ENCODE measurements around the gene RAB7B. TPM values are rescaled to one million over a fixed set of nuclear protein-coding genes. Genes with fewer than 3 reads are reported as not detected.

Gene RAB7B
- total RNA-seq, 3 donors from 2014 or later (not counting 1 experiment from before 2014, with no cell fraction given): 0.19 TPM; not detected in 2

GRCh38 chr1:205927247-205927646, 75.9 kb downstream of the RAB7B start:
- Mint-ChIP-seq H3K4me1 (no peaks in the 10 kb centered on the region), H3K9me3 (no peaks in the 10 kb centered on the region), H3K4me3 (no peak overlapping the region), H3K36me3 (no peaks in the 10 kb centered on the region), H3K27ac (no peak overlapping the region), H3K27me3 (ENCODE audit: low read depth in 2 of 2) (peaks cover 3 to 4% of the 10 kb centered on the region in 2 donors)
- intact Hi-C loops (cut with micrococcal nuclease): no loop called here
- WGBS (ENCODE audit: insufficient coverage): 90% methylated on average over 6 of the region's 6 CpGs
- DNase-seq: no peak
- H3K9me3 ChIP-seq (ENCODE audit: control insufficient read depth, insufficient read depth, low read length): no peaks in the 10 kb centered on the region
- TF ChIP-seq CTCF (IDR thresholded peaks at IDR 0.05): no peak
- no peak overlapping the region for H3K4me3 ChIP-seq (ENCODE audit: low read length)
- no peaks in the 10 kb centered on the region for H3K4me1 ChIP-seq (ENCODE audit: control insufficient read depth, insufficient read depth, low read length)
- H3K27ac ChIP-seq (ENCODE audit: low read length): no peak overlapping the region
- no peaks in the 10 kb centered on the region for H3K27me3 ChIP-seq (ENCODE audit: control insufficient read depth, insufficient read depth, low read length)
- H3K36me3 ChIP-seq (ENCODE audit: control insufficient read depth, insufficient read depth, low read length): no peaks in the 10 kb centered on the region
- ATAC-seq: no peak

Other genes with a start within 250 kb of the RAB7B start
- gene RAB29, start 227.9 kb downstream of the RAB7B start, total RNA-seq: 100 to 1,000 TPM in 1 of 3 donors, 10 to 100 TPM in 2; 69.0 to 120 (median 95.1) TPM
- gene SLC41A1, start 190.2 kb downstream of the RAB7B start, total RNA-seq: 10 to 100 TPM; 35.3 to 47.1 (median 39.5) TPM
- gene PM20D1, start 153.3 kb downstream of the RAB7B start, total RNA-seq: 1 to 10 TPM in 2 of 3 donors, not detected in 1; 1.1 to 1.6 TPM
- not detected for gene SLC26A9, start 59.9 kb downstream of the RAB7B start, total RNA-seq
- gene CTSE, start 20.5 kb upstream of the RAB7B start, total RNA-seq: not detected
- gene RHEX, start 49.8 kb upstream of the RAB7B start, total RNA-seq: 10 to 100 TPM in 1 of 3 donors, under 1 TPM in 1, not detected in 1; 0.24 to 21.3 TPM
- not detected for gene AVPR1B, start 114.0 kb upstream of the RAB7B start, total RNA-seq
- 1 to 10 TPM in 2 of 3 donors, under 1 TPM in 1; 0.60 to 2.4 (median 1.8) TPM for gene FAM72A, start 199.4 kb upstream of the RAB7B start, total RNA-seq
- 10 to 100 TPM; 40.6 to 62.8 (median 56.0) TPM for gene SRGAP2, start 200.1 kb upstream of the RAB7B start, total RNA-seq

All from natural killer cell (primary cell).